Fibroblast of the conjunctiva (primary cell): ENCODE measurements around the gene RNF144A.
"Not testable (repeated sequence)": the region's sequence is repeated elsewhere in the genome, so short reads cannot be mapped to it uniquely, and the experiment has no call there.

Experiments
- DNase-seq: peaks from one replicate; pipeline ENCODE4 v3.0.0-alpha.2; 2010; ENCODE audit warnings: low read depth

RNF144A gene

DNA sequence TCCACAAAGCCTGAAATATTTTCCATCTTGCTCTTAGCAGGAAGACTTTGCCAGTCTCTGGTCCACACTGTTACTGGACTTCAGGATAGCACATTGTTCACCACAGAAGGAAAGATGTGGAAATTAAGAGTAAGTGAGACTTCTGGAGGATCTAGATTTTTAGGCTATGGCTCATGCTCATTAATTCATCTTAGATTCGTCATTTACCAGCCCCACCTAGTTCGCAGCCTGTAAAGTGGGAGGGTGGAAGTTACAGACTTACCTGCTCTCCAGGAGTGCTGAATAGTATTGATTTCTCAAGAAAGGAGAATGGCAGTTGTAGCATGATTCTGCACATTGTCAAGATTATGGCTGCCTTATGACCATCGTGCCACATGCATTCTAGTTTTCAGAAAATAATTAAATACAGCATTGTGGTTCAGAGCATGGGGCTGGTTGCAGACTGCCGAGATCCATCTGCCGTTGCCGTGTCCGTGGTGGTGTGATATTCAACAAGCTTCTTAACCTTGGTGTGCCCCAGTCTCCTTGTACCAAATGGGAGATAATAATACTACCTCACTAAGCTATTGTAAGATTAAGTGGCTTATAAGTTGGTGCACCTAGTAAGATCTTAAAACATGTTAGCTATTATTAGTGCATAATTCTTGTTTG is 56.8 kb downstream of the RNF144A start:
- no peak for DNase-seq

DNA sequence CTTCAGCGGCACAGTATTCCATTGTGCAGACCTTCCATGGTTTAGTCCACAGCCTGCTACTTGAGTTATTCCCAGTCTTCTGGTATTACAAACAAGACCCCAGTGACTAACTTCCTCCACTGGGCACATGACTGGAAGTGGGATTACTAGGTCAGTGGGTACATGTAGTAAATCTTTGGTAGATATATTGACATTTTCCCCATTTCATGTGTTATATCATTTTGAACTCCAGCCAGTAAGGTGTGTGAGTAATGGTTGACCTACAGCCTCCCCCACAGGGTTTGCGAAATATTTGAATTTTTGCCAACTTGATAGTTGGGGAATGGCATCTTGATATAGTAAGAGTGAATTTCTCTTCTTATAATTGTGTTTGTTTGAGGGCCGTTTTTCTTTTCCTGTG is 58.8 kb downstream of the RNF144A start:
- DNase-seq, result no peak

DNA sequence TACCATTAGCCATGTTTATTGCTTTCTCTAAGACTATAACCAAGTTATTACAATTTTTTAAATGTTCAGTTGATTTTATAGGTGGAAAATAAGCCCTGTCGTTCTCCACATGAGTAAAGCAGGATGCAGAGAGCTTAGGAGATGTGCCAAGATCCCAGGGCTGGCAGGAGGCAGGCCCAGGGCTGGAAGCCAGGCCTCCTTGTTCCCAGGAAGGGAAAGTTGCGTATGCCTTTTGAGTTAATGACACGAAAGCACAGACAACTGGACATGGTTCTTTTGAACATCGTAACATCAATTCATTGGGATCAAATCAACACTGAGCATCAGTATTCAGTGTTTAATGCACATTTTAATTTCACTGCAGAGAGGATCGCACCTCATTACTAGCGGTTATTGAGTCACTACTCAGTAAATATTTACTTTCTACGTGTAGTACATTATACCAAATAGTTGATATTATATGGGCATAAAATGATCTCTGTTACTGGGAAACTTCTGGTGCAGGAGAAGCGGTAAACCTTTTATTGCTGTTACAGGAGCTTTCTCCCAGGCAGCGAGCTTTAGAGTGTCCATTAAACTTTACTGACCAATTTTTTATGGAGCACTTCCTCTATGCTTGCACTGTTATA is 60.0 kb downstream of the RNF144A start:
- no peak for DNase-seq

DNA sequence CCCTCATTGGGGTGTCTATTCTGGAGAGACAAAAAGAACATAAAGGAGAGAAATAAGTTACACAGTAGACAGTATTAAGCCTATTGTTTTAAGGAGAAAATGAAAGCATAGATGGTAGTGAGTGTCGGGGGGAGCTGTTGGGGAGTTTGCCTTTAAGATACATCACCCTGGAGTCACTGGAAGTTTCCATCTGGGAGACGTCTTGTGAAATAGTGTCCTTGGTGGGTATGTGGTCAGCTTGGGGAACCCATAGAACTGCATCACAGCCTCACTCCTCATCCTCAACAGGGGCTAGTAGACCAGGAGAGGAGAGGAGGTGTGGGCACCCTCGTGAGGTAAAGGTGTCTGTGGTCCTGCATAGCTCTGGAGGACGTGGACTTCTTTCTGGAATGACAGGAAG is 60.6 kb downstream of the RNF144A start:
- no peak for DNase-seq

DNA sequence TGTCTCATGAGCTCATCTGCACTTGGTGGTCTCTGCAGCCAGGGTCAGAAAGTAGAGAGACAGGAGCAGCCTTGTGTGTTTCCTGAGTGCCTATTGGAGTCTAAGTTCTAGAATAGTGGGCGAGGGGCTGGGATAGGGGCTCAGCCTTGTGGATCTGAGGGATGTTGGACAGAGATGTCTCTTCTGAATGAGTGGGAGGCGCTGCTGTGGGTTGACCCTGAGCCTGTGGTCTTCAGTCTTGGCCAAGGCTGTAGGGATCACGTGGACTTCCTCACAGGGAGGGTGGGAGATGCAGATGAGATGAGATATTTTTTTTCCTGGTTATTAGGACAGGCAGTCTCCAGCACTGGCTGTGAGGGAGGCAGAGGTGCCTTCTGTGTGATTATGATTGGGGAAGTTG is 61.8 kb downstream of the RNF144A start:
- DNase-seq, result no peak

DNA sequence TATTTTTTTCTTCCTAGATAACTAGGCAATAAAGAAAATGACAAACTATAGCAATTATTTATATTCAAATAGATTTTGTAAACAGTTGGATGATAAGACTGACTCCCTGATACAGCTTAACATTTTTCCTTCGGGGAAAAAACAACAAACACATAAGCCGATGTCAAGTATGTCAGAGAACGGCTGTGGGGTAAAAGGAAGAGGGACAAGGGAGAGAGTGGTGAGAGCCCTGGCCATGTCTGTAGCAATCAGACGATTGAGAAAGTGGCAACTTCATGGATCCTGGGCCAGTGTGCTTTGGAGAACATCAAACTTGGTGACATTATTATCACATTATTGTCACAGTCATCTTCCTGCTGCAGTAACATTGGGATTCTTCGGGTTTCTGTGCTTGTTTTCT is 65.2 kb downstream of the RNF144A start:
- DNase-seq, result no peak

DNA sequence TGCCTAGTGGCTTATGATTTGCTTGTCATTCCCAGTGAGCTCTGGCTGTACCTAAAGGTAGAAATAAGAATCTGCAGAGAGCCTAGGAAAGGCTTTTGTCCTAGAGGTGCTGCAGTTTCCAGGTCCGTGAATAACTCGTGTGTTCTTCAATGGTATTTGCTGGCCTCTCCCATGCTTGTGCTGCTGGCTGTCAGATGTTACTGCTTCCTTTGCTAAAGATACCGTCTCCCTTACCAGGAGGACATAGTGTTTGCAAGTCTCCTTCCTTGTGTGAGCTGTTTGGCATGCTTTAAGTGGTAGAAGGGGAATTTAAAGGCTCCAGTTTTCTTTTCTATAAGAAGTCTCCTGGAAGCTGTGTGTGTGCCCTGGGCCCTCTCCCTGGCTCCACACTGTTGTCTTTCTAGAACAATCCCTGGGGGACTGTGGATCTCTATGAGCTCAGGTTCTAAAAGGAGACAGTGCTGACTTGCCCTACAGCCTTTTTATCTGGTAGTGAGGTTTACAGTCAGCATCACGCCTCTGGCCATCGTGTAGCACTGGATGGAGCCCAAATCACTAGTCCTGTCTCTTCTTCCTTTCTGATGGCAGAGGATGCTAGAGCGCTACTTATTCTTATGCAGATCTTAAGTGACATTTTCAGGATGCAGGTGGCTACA is 65.8 kb downstream of the RNF144A start:
- no peak for DNase-seq

DNA sequence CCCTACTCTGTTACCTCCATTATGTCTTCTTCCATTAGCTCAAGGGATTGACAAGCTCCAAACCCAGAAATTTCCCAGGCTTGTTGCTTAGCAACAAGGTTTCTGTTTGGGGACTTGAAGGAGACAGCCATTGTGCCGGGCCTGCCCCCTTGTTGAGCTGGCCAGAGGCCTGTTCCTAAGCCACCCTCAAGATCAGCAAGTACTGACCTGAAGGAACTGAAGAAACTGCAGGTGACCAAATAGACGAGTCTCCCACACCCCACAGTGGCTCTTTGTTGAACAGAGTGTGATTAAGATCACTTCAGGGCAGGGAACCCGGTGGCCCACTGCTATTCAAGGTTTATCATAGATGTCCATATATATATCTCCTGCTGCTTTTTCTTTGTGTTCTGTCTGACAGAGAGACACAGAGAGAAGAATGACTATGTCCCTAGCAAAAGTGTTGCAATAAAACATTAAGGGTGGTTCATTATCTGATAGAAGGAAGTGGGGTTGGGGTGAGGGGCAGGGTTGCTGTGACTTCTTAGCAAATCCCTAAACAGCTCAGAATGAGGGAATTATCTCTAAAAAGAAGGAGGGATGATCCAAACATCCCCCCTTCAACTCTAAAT is 69.2 kb downstream of the RNF144A start:
- no peak for DNase-seq

DNA sequence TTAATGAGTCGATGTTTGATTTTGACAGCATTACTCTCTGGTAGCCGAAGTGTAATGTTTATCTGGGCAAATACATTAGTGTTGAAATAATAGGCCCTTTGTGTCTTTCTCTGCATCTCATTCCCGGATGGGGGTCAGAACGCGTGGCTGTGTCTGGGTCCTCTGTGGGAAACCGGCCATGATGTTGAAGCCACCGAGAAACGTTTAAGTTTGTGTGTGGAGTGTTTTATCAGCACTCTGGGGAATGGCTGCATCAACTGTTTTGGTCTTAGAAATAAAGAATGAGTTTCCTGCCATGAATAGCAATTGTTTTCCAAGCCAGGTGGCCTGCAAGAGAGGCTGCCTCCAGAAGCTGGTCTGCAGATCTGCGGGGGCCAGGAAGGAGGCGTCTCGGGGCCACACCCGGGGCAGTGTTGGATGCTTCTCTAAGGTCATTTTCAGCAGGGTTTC is 69.7 kb downstream of the RNF144A start:
- no peak for DNase-seq

DNA sequence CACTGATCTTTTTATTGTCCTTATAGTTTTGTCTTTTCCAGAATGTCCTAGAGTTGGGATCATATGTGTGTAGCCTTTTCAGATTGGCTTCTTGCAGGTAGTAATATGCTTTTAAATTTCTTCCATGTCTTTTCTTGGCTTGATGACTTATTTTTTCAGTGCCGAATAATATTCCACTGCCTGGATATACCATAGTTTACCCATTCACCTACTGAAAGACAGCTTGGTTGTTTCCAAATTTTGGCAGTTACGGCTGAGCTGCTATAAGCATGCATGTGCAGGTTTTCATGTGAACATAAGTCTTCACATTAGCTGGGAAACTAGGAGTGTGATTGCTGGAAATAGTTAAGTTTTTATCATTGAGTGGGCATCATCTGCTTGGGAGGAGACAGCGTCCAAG is 73.7 kb downstream of the RNF144A start:
- no peak for DNase-seq

DNA sequence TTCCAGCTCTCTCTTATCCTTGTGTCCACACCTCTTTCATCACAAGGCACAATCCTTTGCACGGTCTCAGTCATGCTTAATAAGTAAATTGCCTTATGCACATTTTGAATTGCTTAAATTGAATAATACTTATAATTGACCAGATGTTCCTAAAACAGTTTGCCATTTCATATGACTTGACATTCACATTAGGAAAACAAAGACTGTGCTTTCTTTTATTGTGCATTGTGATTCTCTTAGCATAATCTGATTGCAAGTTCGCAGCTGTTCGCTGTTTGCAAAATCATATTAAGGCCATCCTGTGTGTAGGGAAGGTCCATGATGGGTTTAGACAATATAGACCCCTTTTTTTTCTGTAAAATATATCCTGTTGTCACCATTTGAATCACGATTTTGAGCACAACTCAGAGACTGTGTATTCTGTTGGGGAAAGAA is 75.6 kb downstream of the RNF144A start:
- DNase-seq, result no peak

DNA sequence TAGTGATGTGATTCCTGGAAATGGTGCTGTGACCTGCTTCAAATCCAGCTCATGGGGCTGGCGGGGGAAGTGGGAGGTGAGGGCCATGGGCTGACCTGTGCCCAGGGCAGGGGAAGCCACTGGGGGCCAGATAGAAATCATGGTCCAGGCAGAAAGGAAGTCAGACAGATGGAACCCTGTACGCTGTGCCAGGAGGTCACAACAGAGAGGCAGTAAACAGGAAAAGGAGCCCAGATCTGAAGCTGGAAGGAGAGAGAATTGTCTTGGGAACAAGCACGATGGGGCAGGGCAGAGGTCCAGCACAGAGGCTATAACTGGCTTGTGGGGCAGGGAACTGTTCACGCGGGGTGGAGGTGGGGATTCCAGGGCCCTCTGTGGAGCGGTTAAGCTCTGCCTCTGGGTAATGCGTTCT is 76.0 kb downstream of the RNF144A start:
- DNase-seq, result no peak

DNA sequence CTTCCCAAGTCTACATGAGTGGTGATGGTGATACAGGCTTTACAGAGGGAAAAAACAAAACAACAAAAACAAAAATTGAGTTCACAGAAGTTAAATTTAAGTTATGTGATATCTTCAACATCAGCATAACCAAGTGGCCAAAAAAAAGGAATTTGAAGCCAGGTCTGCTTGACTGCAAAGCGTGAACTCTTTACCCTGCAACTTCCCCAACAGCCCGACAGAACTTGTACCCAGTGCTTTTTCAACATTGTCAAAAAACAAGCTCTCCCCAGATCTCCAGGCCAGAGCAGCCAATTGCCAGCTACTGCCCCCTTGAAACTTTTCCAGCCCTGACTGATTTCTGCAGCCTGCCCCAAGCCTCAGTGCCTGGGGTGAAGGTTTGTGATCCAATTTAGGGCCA is 76.7 kb downstream of the RNF144A start:
- no peak for DNase-seq

DNA sequence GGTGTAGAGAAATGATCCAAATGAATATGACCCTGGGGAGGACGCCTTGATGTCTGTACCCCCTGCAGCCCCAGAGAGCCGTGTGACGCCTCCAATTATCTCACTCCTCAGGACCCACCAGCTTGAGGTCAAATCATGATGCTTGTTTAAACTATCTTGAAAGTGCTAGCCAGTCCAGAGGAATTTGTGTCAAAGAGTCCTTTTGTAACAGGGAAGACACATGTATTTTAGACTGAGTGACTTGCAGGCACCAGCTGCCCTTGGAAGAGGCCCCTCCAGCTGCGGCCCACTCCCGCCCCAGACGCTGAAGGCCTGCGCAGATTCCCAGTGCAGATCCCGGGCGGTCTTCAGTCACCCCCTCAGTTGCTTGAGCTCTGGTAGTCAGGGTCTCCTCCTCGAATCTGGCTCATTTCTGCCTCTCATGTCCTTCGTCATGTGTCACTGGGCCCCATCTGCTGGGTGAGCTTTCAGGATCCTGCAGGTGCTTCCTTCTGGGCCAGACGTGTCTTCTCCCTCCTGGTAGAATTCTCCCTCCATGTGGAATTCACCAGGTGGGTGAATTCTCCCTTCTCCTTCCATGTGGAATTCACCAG is 77.4 kb downstream of the RNF144A start:
- DNase-seq, result no peak

DNA sequence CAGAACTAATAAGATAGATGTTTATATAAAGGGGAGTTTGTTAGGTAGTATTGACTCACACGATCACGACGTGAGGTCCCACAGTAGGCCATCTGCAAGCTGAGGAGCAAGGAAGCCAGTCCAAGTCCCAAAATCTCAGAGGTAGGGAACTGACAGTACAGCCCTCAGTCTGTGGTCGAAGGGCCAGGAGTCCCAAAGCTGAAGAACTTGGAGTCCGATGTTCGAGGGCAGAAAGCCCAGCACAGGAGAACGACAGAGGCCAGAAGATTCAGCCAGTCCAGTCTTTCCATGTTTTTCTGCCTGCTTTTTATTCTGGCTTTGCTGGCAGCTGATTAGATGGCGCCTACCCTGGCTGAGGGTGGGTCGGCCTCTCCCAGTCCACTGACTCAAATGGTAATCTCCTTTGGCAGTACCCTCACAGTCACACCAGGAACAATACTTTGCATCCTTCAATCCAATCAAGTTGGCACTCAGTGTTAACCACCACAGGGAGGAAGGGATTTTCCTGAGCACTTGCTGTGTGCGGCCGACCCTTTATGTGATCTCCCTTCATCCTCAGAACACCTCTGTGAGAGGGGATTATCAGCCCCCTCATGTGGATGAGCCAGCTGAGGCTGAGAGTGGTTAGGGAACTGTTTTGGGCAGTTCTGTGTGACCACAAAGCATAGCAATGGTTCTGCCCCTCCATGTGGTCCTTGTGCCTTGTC is 78.3 kb downstream of the RNF144A start:
- DNase-seq, result no peak

DNA sequence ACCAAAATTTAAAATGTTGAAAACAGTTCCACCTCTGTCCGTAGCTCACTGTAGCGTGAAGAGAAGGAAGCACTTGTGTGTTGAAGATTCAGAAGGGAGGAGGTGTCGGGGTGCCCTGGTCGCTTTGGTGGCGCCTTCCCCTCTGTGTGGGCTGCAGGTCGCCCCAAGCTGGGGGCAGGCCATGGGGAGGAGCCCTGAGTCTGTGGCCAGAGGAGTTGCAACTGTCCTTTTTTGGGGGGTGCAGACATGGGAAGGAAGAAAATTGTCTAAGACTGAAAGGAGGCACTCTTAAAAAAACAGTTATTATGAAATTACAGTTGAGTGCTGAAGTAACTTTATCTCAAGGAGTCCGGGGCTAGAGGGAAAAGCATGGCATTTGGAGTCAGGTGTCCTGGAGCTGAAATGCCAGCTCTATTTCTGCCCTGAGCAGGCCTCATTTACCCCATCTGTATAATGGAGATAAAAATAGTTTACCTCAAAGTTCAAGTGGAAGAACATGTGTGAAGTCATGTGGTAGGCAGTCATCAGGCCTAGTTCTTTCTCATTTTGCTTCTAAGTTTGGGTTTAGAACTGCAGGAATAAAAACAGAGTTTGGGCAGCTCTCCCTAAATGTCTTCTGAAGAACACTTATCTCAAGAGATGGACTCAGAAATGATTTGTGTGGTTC is 82.1 kb downstream of the RNF144A start:
- no peak for DNase-seq

DNA sequence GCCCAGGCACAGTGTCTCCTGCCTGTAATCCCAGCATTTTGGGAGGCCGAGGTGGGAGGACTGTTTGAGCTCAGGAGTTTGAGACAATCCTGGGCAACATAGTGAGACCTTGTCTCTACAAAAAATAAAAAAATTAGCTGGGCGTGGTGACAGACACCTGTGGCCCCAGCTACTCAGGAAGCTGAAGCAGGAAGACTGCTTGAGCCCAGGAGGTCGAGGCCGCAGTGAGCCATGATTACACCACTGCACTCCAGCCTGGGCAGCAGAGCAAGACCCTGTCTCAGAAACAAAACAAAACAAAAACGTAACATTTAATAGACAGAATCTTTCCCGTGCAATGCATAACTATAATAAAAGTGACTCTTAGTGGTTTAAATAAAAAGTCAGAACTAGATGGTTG is 84.2 kb downstream of the RNF144A start:
- DNase-seq, result not testable (repeated sequence)

DNA sequence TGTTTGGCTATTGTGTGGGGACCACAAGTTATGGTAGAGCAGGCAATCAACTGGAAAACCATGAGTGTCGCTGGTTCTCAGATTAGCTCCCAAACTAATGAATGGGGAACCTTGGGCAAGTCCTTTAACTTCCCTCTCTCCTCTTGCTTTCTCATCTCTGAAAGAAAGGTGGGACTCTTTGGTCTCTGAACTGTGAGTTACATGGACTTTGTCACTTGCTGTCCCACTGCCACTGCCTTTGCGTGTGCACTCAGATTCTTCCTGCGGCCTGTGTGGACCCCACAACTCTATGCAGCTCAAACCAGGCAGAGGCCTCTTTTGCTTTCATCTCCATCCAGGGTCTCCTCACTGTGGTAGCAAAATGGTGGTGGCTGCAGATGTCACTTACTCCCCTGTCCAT is 86.7 kb downstream of the RNF144A start:
- DNase-seq, result no peak

DNA sequence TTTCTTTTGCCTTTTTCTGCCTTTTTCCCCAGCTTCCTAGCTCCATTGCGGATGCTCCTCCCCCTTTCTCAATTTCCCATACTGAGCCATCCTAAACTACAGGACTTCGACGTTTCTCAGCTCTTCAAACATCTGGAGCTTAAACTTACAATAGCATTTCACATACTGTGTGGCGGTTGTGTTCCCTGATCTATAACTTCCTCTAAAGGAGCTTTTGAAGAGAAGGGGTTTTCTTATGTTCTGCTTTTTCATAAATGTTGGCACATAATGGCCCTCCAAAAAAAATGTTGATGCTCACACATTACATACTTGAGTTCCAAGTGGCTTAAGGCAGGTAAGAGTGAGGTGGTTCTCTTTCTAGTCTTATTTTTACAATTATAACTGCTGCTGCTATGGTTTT is 87.4 kb downstream of the RNF144A start:
- DNase-seq, result no peak

DNA sequence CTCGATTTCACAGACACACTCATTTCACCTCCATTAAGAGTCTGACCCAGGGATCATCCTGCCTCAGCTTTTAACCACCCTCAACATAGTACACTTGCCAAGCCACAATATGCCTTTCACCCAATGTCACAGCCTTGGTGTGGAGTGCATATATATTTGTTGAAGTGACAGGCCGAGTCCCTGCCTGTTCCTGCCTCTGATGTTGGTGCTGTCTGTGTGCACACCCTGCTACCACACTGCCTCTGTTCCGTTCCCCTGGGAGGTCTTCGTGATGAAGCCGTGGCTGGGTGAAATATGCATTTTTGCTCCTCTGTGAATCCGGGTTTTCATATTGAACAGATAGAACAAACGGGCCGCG is 90.3 kb downstream of the RNF144A start:
- DNase-seq, result no peak
